ENCODE results near the gene EHBP1L1.

Gene EHBP1L1

GRCh38 chr11:65609665-65610064, 33.8 kb downstream of the EHBP1L1 start:
- H3K4me1 ChIP-seq (ENCODE audit: control insufficient read depth in 1 of 2, insufficient read depth in 2 of 2, low read length in 2 of 2) = peaks cover 30 to 51% of the 10 kb centered on the region in 2 donors
- H3K27ac ChIP-seq (ENCODE audit: low read depth, low read length) = no peak overlapping the region
- no peak overlapping the region for H3K4me3 ChIP-seq (ENCODE audit: low read depth in 1 of 2, low read length in 2 of 2)
- H3K36me3 ChIP-seq (ENCODE audit: control insufficient read depth in 1 of 2, insufficient read depth in 2 of 2, low read length in 2 of 2) = peaks cover 28 to 63% of the 10 kb centered on the region in 2 donors
- no peaks in the 10 kb centered on the region for H3K27me3 ChIP-seq (ENCODE audit: control insufficient read depth in 1 of 2, insufficient read depth in 2 of 2, low read length in 2 of 2)
- no peak overlapping the region for H3K9ac ChIP-seq (ENCODE audit: low read depth in 1 of 2, low read length in 2 of 2)
- H3K9me3 ChIP-seq (ENCODE audit: control insufficient read depth in 1 of 2, low read length in 2 of 2) = no peaks in the 10 kb centered on the region

GRCh38 chr11:65610404-65610803, 34.6 kb downstream of the EHBP1L1 start:
- no peaks in the 10 kb centered on the region for H3K27me3 ChIP-seq (ENCODE audit: control insufficient read depth in 1 of 2, insufficient read depth in 2 of 2, low read length in 2 of 2)
- peak overlapping the region; percentile 91 to 93 for H3K4me3 ChIP-seq (ENCODE audit: low read depth in 1 of 2, low read length in 2 of 2)
- H3K27ac ChIP-seq (ENCODE audit: low read depth, low read length) = no peak overlapping the region
- H3K9me3 ChIP-seq (ENCODE audit: control insufficient read depth in 1 of 2, low read length in 2 of 2) = no peaks in the 10 kb centered on the region
- peak overlapping the region; percentile 15 to 34 for H3K9ac ChIP-seq (ENCODE audit: low read depth in 1 of 2, low read length in 2 of 2)
- H3K36me3 ChIP-seq (ENCODE audit: control insufficient read depth in 1 of 2, insufficient read depth in 2 of 2, low read length in 2 of 2) = peaks cover 21 to 56% of the 10 kb centered on the region in 2 donors
- H3K4me1 ChIP-seq (ENCODE audit: control insufficient read depth in 1 of 2, insufficient read depth in 2 of 2, low read length in 2 of 2) = peaks cover 30 to 51% of the 10 kb centered on the region in 2 donors

- Histone ChIP-seq H3K9ac (ENCODE audit: low read depth in 1 of 2, low read length in 2 of 2) (peak overlapping the region in 1 of 2 donors; percentile 34), H3K4me3 (ENCODE audit: low read depth in 1 of 2, low read length in 2 of 2) (peak overlapping the region; percentile 91 to 93), H3K27me3 (ENCODE audit: control insufficient read depth in 1 of 2, insufficient read depth in 2 of 2, low read length in 2 of 2) (no peaks in the 10 kb centered on the region), H3K36me3 (ENCODE audit: control insufficient read depth in 1 of 2, insufficient read depth in 2 of 2, low read length in 2 of 2) (peaks cover 14 to 48% of the 10 kb centered on the region in 2 donors), H3K4me1 (ENCODE audit: control insufficient read depth in 1 of 2, insufficient read depth in 2 of 2, low read length in 2 of 2) (peaks cover 30 to 52% of the 10 kb centered on the region in 2 donors), H3K27ac (ENCODE audit: low read depth, low read length) (peak overlapping the region; percentile 39), H3K9me3 (ENCODE audit: control insufficient read depth in 1 of 2, low read length in 2 of 2) (no peaks in the 10 kb centered on the region)
Measured at GRCh38 chr11:65611028-65611757, 35.3 kb downstream of the EHBP1L1 start.

- H3K9me3 ChIP-seq (ENCODE audit: control insufficient read depth in 1 of 2, low read length in 2 of 2) = no peaks in the 10 kb centered on the region
- H3K4me1 ChIP-seq (ENCODE audit: control insufficient read depth in 1 of 2, insufficient read depth in 2 of 2, low read length in 2 of 2) = peaks cover 37 to 56% of the 10 kb centered on the region in 2 donors
- H3K9ac ChIP-seq (ENCODE audit: low read depth in 1 of 2, low read length in 2 of 2) = peak overlapping the region; percentile 84 to 89
- H3K36me3 ChIP-seq (ENCODE audit: control insufficient read depth in 1 of 2, insufficient read depth in 2 of 2, low read length in 2 of 2) = peaks cover 14 to 42% of the 10 kb centered on the region in 2 donors
- peak overlapping the region; percentile 91 to 93 for H3K4me3 ChIP-seq (ENCODE audit: low read depth in 1 of 2, low read length in 2 of 2)
- H3K27me3 ChIP-seq (ENCODE audit: control insufficient read depth in 1 of 2, insufficient read depth in 2 of 2, low read length in 2 of 2) = no peaks in the 10 kb centered on the region
- H3K27ac ChIP-seq (ENCODE audit: low read depth, low read length) = peak overlapping the region; percentile 0
Measured at GRCh38 chr11:65611758-65612603, 36.1 kb downstream of the EHBP1L1 start.

- H3K9me3 ChIP-seq (ENCODE audit: control insufficient read depth in 1 of 2, low read length in 2 of 2) = no peaks in the 10 kb centered on the region
- peak overlapping the region; percentile 91 to 93 for H3K4me3 ChIP-seq (ENCODE audit: low read depth in 1 of 2, low read length in 2 of 2)
- H3K4me1 ChIP-seq (ENCODE audit: control insufficient read depth in 1 of 2, insufficient read depth in 2 of 2, low read length in 2 of 2) = peaks cover 40 to 58% of the 10 kb centered on the region in 2 donors
- H3K27me3 ChIP-seq (ENCODE audit: control insufficient read depth in 1 of 2, insufficient read depth in 2 of 2, low read length in 2 of 2) = no peaks in the 10 kb centered on the region
- peak overlapping the region; percentile 95 for H3K27ac ChIP-seq (ENCODE audit: low read depth, low read length)
- peak overlapping the region; percentile 84 to 89 for H3K9ac ChIP-seq (ENCODE audit: low read depth in 1 of 2, low read length in 2 of 2)
- H3K36me3 ChIP-seq (ENCODE audit: control insufficient read depth in 1 of 2, insufficient read depth in 2 of 2, low read length in 2 of 2) = peaks cover 19 to 45% of the 10 kb centered on the region in 2 donors
Measured at GRCh38 chr11:65612691-65613090, 36.8 kb downstream of the EHBP1L1 start.

GRCh38 chr11:65613091-65613928, 37.5 kb downstream of the EHBP1L1 start:
- peaks cover 40 to 57% of the 10 kb centered on the region in 2 donors for H3K4me1 ChIP-seq (ENCODE audit: control insufficient read depth in 1 of 2, insufficient read depth in 2 of 2, low read length in 2 of 2)
- peak overlapping the region; percentile 91 to 93 for H3K4me3 ChIP-seq (ENCODE audit: low read depth in 1 of 2, low read length in 2 of 2)
- H3K27ac ChIP-seq (ENCODE audit: low read depth, low read length) = peak overlapping the region; percentile 95
- H3K36me3 ChIP-seq (ENCODE audit: control insufficient read depth in 1 of 2, insufficient read depth in 2 of 2, low read length in 2 of 2) = peaks cover 19 to 45% of the 10 kb centered on the region in 2 donors
- no peaks in the 10 kb centered on the region for H3K9me3 ChIP-seq (ENCODE audit: control insufficient read depth in 1 of 2, low read length in 2 of 2)
- H3K27me3 ChIP-seq (ENCODE audit: control insufficient read depth in 1 of 2, insufficient read depth in 2 of 2, low read length in 2 of 2) = no peaks in the 10 kb centered on the region
- peak overlapping the region; percentile 84 to 89 for H3K9ac ChIP-seq (ENCODE audit: low read depth in 1 of 2, low read length in 2 of 2)

GRCh38 chr11:65615229-65615949, 39.5 kb downstream of the EHBP1L1 start, which contains the start of gene PCNX3:
Gene PCNX3 (plus strand): TSS chr11:65615776. CDS start chr11:65616312, 536 bp downstream.
- Histone ChIP-seq H3K4me3 (ENCODE audit: low read depth in 1 of 2, low read length in 2 of 2) (peak within 1 kb of the TSS; percentile 91 to 93), H3K9ac (ENCODE audit: low read depth in 1 of 2, low read length in 2 of 2) (peak within 1 kb of the TSS; percentile 89 to 99), H3K27me3 (ENCODE audit: control insufficient read depth in 1 of 2, insufficient read depth in 2 of 2, low read length in 2 of 2) (no peaks in the 10 kb centered on the region), H3K4me1 (ENCODE audit: control insufficient read depth in 1 of 2, insufficient read depth in 2 of 2, low read length in 2 of 2) (peaks cover 40 to 47% of the 10 kb centered on the region in 2 donors), H3K36me3 (ENCODE audit: control insufficient read depth in 1 of 2, insufficient read depth in 2 of 2, low read length in 2 of 2) (peaks cover 24 to 51% of the 10 kb centered on the region in 2 donors), H3K27ac (ENCODE audit: low read depth, low read length) (peak within 1 kb of the TSS; percentile 95), H3K9me3 (ENCODE audit: control insufficient read depth in 1 of 2, low read length in 2 of 2) (no peaks in the 10 kb centered on the region)

GRCh38 chr11:65615950-65616574, 40.2 kb downstream of the EHBP1L1 start:
- H3K27ac ChIP-seq (ENCODE audit: low read depth, low read length) = peak overlapping the region; percentile 73
- H3K4me1 ChIP-seq (ENCODE audit: control insufficient read depth in 1 of 2, insufficient read depth in 2 of 2, low read length in 2 of 2) = peaks cover 33 to 40% of the 10 kb centered on the region in 2 donors
- no peaks in the 10 kb centered on the region for H3K27me3 ChIP-seq (ENCODE audit: control insufficient read depth in 1 of 2, insufficient read depth in 2 of 2, low read length in 2 of 2)
- H3K9ac ChIP-seq (ENCODE audit: low read depth in 1 of 2, low read length in 2 of 2) = peak overlapping the region; percentile 79 to 88
- peak overlapping the region; percentile 85 to 88 for H3K4me3 ChIP-seq (ENCODE audit: low read depth in 1 of 2, low read length in 2 of 2)
- H3K36me3 ChIP-seq (ENCODE audit: control insufficient read depth in 1 of 2, insufficient read depth in 2 of 2, low read length in 2 of 2) = peaks cover 26 to 54% of the 10 kb centered on the region in 2 donors
- H3K9me3 ChIP-seq (ENCODE audit: control insufficient read depth in 1 of 2, low read length in 2 of 2) = no peaks in the 10 kb centered on the region

- Histone ChIP-seq H3K9me3 (ENCODE audit: control insufficient read depth in 1 of 2, low read length in 2 of 2) (no peaks in the 10 kb centered on the region), H3K27ac (ENCODE audit: low read depth, low read length) (no peak overlapping the region), H3K4me3 (ENCODE audit: low read depth in 1 of 2, low read length in 2 of 2) (peak overlapping the region; percentile 85 to 88), H3K27me3 (ENCODE audit: control insufficient read depth in 1 of 2, insufficient read depth in 2 of 2, low read length in 2 of 2) (no peaks in the 10 kb centered on the region), H3K4me1 (ENCODE audit: control insufficient read depth in 1 of 2, insufficient read depth in 2 of 2, low read length in 2 of 2) (peaks cover 28 to 35% of the 10 kb centered on the region in 2 donors), H3K36me3 (ENCODE audit: control insufficient read depth in 1 of 2, insufficient read depth in 2 of 2, low read length in 2 of 2) (peaks cover 26 to 59% of the 10 kb centered on the region in 2 donors), H3K9ac (ENCODE audit: low read depth in 1 of 2, low read length in 2 of 2) (peak overlapping the region; percentile 79 to 88)
Measured at GRCh38 chr11:65616575-65617001, 40.7 kb downstream of the EHBP1L1 start.
